ENCODE results near the gene SEMA5A.

DNA sequence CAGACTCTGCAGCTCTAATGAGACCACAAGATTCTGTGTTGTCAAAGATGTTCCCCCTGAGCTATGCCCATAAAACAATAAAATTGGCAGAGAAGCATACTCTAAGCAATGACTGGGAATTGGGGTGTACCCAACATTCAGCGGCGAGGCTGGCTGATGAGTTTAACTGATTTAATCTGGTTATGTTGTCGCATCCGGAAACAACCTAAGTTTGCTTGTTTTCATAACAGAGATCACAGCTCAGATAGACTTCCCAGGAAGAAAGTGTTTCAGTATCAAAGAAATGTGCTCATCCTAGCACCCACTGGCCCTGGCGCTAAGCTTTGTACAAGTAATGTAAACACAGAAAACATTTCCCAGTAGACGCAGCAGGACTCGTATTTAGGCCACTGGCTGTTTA lies 7.4 kb downstream of the SEMA5A start:
- no peak for TF ChIP-seq POLR2A (IDR thresholded peaks at IDR 0.05; ENCODE audit: low read length)
- no peak for TF ChIP-seq GATA1 (IDR thresholded peaks at IDR 0.05; ENCODE audit: low read depth, low read length)

Data from erythroblast (primary cell).